ENCODE data around the gene DPP7. TPM values are rescaled to one million over a fixed set of nuclear protein-coding genes. Genes with fewer than 3 reads are reported as not detected.

Gene DPP7
- total and polyA plus RNA-seq, 9 of the 15 experiments (the other 6 are each of a cell fraction or from before 2014, with no cell fraction given): 0.99 to 365 (median 132) TPM

DNA sequence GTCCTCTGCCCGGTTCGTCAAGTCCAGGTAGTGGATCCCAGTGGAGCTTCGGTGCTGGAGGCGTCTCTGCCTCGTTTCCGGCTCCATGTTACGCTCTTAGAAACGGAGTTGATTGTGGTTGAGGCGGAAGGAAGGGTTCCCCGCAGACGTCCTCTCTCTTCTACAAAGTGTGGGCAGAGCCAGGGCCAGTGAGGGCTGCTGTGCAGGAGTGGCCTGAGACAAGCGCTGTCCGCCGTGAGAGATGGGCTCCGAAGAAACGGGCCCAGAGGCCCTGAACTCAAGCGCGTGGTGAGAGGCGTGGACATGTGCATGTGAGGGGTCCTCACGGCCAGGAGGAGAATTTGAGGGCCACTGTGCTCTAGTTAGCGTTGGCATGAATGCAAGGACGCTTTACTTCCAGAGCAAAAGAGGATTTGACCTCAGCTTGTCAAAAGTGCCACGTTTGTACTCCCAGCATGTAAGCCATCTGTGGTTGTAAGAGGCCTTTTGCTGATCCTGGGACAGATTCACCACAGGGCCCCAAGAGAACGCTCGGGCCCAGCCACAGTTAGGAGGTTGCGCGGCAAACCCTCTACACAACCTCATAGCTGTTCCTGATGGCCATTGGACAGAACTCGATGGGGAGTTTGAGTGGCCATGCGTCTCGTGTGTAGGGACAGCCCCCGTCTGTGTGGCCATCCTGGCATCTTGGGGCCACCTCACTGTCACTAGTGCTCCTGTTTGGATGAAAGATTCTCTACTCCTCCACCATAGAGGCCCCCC is 17.6 kb downstream of the DPP7 start:
- ChIA-PET POLR2A (interaction anchor here (3.3 kb wide), 1 partner anchor 9 kb away, joined by 18 read pairs; the partner anchor contains the start of gene MAN1B1), CTCF (ENCODE audit: low intra/inter-chr PET ratio) (no interaction called here)
- DNase-seq (ENCODE audit: extremely low read depth in 1 of 4, low spot score in 3 of 4) (no peak), ATAC-seq (no peak), FAIRE-seq (no peak)
- no peaks in the 10 kb centered on the region for H3K27me3 ChIP-seq (ENCODE audit: control insufficient read depth in 2 of 2, insufficient read depth in 2 of 2, low read length in 2 of 2)
- no peaks in the 10 kb centered on the region for H3K79me2 ChIP-seq (ENCODE audit: control insufficient read depth, insufficient read depth, low read length)
- H3K4me2 ChIP-seq (ENCODE audit: insufficient read depth, low read length): no peak overlapping the region
- H3K9me3 ChIP-seq (replicated peaks; ENCODE audit: control insufficient read depth, insufficient read depth, low read depth, low read length): peaks cover 3% of the 10 kb centered on the region
- no peak overlapping the region for H3K4me3 ChIP-seq
- BruUV-seq (replicated peaks): no TSS peak
- WGBS (ENCODE audit: insufficient coverage, low coverage, missing lambda C conversion rate): 89% methylated on average over 31 of the region's 31 CpGs
- H3K9ac ChIP-seq (ENCODE audit: insufficient read depth in 1 of 2, low read depth in 2 of 2, low read length in 2 of 2): peak overlapping the region in 1 of 2 experiments; percentile 64; a peak in 2 of 4 replicates
- H3K4me1 ChIP-seq (replicated peaks in 1 of 2; ENCODE audit: control insufficient read depth in 2 of 2, insufficient read depth in 2 of 2, low read length in 2 of 2): peaks cover 0 to 11% of the 10 kb centered on the region in 2 experiments; a peak in 1 of 5 replicates
- H3K36me3 ChIP-seq (ENCODE audit: control insufficient read depth, insufficient read depth, low read length): peaks cover 64% of the 10 kb centered on the region
- H3K27ac ChIP-seq (ENCODE audit: extremely low read depth, low read depth, low read length): no peak overlapping the region
- in situ Hi-C loops (cut with MboI): no loop called here
- no peaks in the 10 kb centered on the region for H3K9me1 ChIP-seq (ENCODE audit: control insufficient read depth, insufficient read depth, low read length)
- intact Hi-C loops (cut with micrococcal nuclease): no loop called here
- H4K20me1 ChIP-seq (replicated peaks; ENCODE audit: control insufficient read depth, insufficient read depth, low read length): no peaks in the 10 kb centered on the region
- TF ChIP-seq RBFOX2 (IDR thresholded peaks at IDR 0.05; ENCODE audit: low read depth, low read length) (0 out of 2 replicates have a peak, but pooled peaks have one; percentile 6), HDAC6 (IDR thresholded peaks at IDR 0.05; ENCODE audit: low read depth, low read length) (no peak)
- TF ChIP-seq, protein P1, sequence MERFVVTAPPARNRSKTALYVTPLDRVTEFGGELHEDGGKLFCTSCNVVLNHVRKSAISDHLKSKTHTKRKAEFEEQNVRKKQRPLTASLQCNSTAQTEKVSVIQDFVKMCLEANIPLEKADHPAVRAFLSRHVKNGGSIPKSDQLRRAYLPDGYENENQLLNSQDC (CRISPR knock-in tag; IDR thresholded peaks at IDR 0.05): no peak
- no peak overlapping the region for H2AFZ ChIP-seq (ENCODE audit: low read depth, low read length)

Measured in K562 (cell line).